ENCODE measurements around the gene IER2.
"Not testable (repeated sequence)": the region's sequence is repeated elsewhere in the genome, so short reads cannot be mapped to it uniquely, and the experiment has no call there.

IER2 gene

GRCh38 chr19:13190781-13191540 lies 40.8 kb downstream of the IER2 start:
- no peak for DNase-seq (ENCODE audit: low read depth in 2 of 2, low spot score in 1 of 2)

GRCh38 chr19:13195678-13196077 lies 45.5 kb downstream of the IER2 start:
- DNase-seq (ENCODE audit: low read depth in 2 of 2, low spot score in 1 of 2), result no peak

GRCh38 chr19:13198634-13199033 lies 48.4 kb downstream of the IER2 start:
- DNase-seq (ENCODE audit: low read depth in 2 of 2, low spot score in 1 of 2), result no peak

- not testable (repeated sequence) for DNase-seq (ENCODE audit: low read depth in 2 of 2, low spot score in 1 of 2)
These were observed 51.9 kb downstream of the IER2 start for GRCh38 chr19:13202112-13202511.

Measured in stimulated activated CD8-positive, alpha-beta memory T cell treated with anti-CD3 and anti-CD28 coated beads, Interleukin-4, amount 100 ng/mL, for 1 hour (primary cell).